GM04503 (cell line): ENCODE measurements around the gene DMAC1.

Source experiments
- DNase-seq: peaks from one replicate; pipeline ENCODE4 v3.0.0-alpha.2; 2012; ENCODE audit warnings: low read depth

DMAC1 gene

DNA sequence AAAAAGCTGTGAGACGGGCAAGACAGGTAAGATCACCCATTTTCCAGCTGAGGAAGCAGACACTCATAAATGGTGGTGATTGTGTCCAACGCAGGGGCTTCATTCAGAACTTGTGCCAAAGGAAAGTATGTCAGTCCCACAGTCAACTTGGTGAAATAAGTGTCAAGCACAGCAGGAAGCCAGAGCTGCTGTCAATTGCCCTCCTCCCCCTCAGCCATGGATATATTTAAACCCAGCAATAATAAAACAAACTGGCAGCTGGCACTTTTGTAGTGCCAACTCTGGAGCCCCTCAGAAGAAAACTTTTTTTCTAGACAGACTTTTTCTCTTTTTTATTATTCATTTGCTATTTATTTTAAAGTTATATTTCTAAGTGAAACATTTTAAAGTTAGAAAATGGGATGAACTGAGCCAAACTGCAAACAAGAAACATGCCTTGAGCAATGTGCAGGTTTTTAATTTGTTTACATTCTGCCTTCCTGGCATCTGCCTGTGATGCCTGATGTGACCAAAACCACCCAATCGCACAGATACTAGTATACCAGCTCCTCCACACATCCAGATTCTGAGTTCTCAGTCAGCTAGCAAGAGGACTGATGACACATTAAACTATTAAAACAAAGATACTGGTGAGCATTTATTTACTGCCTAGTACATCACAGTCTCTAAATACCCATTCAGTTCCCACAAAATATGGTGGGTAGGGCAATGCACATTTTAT, 17.0 kb downstream of the DMAC1 start:
- DNase-seq, result no peak

GRCh38 chr9:7780261-7780988, 19.2 kb downstream of the DMAC1 start:
- DNase-seq, result peak; percentile 50

DNA sequence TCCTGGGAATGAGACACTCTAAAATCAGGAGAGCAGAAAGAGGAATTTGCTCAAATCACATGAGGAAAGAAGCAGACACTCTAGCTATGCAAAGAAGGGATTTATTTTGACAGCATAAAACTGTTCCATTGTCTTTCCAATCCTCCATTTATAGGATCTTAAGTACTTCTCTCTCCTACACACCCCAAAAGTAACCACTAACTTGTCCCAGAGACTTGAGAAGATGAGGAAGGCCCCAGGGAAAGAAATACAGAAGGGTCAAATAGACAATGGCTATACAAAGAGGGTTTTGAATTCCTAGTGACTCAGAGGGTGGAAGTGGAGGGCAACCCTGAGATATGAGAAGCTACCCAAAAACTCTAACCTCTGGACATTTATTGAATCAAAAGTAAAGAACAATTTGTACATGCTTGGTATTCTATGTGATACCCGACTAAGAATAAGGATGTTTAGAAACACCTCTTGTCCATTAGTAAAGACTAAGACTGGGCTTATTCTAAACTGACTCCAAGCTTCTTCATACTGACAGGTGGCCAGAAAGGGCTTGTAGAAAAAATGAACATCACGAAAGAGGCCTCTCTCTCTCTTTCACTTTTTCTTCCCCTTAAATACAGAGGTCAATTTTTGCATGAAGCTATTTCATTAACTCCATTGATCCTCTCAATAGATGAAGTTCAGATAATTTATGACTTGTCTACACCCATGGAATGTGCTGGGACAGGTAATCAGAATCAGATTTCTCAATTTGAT, 20.6 kb downstream of the DMAC1 start:
- no peak for DNase-seq

- no peak for DNase-seq
These were observed 21.8 kb downstream of the DMAC1 start for GRCh38 chr9:7777771-7778170.

GRCh38 chr9:7770111-7770510, 29.5 kb downstream of the DMAC1 start:
- no peak for DNase-seq

- DNase-seq, result no peak
These were observed 37.0 kb downstream of the DMAC1 start for GRCh38 chr9:7762600-7762999.

DNA sequence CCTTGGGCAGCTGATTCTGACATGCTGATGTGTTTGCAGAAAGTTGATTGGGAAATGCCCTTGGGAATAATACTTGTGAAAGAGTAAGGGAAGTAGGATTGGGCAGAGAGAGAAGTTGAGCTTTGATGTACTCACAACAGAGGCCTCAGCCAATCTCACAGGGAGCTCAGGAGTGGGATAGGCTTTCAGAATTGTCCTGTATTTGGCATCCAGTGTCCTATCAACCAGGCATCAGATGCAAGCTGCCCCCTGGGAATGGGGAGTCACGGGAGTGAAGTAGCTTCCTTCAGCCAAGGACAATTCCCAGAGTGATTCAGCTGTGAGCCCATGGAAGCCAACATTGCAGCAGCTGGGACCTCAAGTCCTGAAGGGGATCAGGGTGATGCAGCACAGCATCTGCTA, 39.6 kb downstream of the DMAC1 start:
- DNase-seq, result no peak

- no peak for DNase-seq
These were observed 43.5 kb downstream of the DMAC1 start for GRCh38 chr9:7756088-7756487.

- DNase-seq, result no peak
These were observed 47.1 kb downstream of the DMAC1 start for GRCh38 chr9:7752481-7752880.
